GM19238 (cell line): Measurements from ENCODE around the gene OPN1MW.
"Not testable (repeated sequence)": the region's sequence is repeated elsewhere in the genome, so short reads cannot be mapped to it uniquely, and the experiment has no call there.

Source experiments
- DNase-seq: peaks from one replicate; pipeline ENCODE4 v3.0.0; 2011; ENCODE audit warnings: low spot score; ENCODE audit not compliant: insufficient read length

OPN1MW gene

DNA sequence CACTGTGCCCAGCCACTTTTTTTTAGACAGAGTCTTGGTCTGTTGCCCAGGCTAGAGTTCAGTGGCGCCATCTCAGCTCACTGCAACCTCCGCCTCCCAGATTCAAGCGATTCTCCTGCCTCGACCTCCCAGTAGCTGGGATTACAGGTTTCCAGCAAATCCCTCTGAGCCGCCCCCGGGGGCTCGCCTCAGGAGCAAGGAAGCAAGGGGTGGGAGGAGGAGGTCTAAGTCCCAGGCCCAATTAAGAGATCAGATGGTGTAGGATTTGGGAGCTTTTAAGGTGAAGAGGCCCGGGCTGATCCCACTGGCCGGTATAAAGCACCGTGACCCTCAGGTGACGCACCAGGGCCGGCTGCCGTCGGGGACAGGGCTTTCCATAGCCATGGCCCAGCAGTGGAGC is at the start of gene OPN1MW:
Gene OPN1MW (plus strand): TSS at position 301 of the 400 bp plus-strand sequence. CDS start 82 bp downstream, at position 383.
- not testable (repeated sequence) for DNase-seq

GRCh38 chrX:154135458-154136229 is 46.8 kb upstream of the OPN1MW start:
- DNase-seq, result no peak

DNA sequence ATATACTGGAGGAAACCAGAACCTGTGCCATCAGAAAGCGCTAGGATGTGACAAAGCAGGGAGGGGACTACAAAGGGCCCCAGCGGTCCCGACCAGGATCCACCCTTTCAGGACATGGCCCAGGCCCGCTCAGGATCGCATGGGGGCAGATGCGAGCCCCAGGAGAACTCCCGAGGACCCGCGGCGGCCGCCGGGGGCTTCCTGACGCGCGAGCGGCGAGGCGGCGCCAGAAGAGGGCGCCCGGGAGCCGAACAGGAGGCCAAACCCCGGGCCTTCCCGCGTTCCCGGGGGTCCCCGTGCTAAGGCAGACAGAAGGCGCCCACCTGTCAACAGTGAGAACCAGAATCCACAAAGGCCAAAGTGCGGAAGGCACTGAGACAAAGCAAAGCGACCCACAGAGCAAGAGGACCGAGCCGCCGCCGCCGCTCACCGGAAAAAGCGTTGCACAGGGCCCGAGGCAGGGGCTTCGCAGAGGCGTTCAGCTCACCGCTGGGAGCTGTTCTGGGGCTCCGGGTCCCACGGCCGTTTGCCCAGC is 45.7 kb upstream of the OPN1MW start:
- peak; percentile 48 for DNase-seq

- no peak for DNase-seq
Observed at GRCh38 chrX:154138857-154139256, 43.5 kb upstream of the OPN1MW start.

DNA sequence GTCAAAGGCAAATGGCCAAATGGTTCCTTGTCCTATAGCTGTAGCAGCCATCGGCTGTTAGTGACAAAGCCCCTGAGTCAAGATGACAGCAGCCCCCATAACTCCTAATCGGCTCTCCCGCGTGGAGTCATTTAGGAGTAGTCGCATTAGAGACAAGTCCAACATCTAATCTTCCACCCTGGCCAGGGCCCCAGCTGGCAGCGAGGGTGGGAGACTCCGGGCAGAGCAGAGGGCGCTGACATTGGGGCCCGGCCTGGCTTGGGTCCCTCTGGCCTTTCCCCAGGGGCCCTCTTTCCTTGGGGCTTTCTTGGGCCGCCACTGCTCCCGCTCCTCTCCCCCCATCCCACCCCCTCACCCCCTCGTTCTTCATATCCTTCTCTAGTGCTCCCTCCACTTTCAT is 42.2 kb upstream of the OPN1MW start:
- no peak for DNase-seq

GRCh38 chrX:154140742-154141141 is 41.7 kb upstream of the OPN1MW start:
- DNase-seq, result no peak

DNA sequence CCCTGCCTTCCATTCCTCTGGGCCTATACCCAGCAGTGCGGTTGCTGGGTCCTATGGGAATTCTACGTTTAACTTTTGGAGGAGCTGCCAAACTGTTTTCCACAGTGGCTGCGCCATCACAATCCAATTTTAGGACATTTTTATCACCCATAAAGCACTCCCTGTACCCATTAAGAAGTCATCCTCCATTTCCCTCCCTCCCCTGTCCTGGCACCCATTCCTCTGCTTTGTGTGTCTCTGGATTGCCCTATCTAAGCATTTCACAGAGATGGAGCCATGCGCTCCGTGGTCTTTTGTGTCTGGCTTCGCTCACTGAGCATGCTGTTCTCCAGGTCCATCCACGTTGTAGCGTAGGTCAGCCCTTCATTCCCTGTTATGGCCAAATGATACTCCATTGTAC is 40.0 kb upstream of the OPN1MW start:
- no peak for DNase-seq

GRCh38 chrX:154142950-154143745 is 39.2 kb upstream of the OPN1MW start:
- DNase-seq, result no peak

DNA sequence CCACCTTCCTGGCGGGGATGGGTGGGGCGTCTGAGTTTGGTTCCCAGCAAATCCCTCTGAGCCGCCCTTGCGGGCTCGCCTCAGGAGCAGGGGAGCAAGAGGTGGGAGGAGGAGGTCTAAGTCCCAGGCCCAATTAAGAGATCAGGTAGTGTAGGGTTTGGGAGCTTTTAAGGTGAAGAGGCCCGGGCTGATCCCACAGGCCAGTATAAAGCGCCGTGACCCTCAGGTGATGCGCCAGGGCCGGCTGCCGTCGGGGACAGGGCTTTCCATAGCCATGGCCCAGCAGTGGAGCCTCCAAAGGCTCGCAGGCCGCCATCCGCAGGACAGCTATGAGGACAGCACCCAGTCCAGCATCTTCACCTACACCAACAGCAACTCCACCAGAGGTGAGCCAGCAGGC is 38.4 kb upstream of the OPN1MW start, which contains the start of gene OPN1LW:
Gene OPN1LW (plus strand): TSS at position 234 of the 400 bp plus-strand sequence. CDS start 41 bp downstream, at position 275.
- not testable (repeated sequence) for DNase-seq

DNA sequence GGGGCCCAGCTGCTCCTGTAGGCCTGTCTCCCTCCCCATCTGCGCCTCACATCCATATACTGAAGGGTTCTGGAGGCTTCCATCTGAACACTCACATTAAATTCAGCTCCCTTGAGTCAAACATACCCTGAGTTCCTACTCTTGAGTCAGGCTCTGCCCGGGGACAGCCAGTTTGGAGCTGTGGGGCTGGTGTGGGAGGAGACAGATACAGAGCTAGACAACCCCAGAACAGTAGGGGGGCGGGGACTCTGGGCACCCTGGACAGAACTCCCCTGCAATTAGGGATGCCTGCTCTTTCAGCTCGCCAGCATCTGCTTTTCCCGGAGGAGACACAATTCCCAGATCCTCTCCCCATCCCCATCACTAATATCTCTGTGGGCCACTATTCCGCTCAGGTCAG is 31.4 kb upstream of the OPN1MW start:
- not testable (repeated sequence) for DNase-seq

DNA sequence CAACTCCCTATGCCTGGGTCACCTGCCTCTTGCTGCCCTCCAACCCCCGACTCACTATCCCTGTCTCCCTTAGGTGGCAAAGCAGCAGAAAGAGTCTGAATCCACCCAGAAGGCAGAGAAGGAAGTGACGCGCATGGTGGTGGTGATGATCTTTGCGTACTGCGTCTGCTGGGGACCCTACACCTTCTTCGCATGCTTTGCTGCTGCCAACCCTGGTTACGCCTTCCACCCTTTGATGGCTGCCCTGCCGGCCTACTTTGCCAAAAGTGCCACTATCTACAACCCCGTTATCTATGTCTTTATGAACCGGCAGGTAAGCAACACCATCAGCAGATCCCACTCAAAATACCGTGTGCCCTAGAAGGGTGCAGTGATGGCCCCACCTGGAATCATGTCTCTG is 26.2 kb upstream of the OPN1MW start:
- DNase-seq, result not testable (repeated sequence)

DNA sequence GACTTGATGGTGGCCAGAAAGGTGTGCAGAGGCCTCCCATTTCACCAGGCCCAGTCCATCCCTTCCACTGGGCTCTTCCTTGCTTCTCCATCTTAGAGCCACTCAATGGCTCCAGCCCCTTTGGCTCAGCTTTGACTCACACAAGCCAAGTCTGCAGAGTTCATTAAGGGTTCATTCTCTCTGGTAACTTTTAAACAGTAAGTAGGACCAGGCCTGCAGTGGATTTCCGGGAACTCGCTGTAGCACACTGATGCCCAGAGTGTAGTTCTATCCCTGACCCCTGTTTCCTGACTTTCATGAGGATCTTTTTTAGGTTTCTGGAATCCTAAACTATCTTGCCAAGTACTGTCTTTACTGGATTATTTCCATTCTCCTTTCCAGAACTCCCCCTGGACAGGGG is 25.2 kb upstream of the OPN1MW start:
- DNase-seq, result not testable (repeated sequence)

DNA sequence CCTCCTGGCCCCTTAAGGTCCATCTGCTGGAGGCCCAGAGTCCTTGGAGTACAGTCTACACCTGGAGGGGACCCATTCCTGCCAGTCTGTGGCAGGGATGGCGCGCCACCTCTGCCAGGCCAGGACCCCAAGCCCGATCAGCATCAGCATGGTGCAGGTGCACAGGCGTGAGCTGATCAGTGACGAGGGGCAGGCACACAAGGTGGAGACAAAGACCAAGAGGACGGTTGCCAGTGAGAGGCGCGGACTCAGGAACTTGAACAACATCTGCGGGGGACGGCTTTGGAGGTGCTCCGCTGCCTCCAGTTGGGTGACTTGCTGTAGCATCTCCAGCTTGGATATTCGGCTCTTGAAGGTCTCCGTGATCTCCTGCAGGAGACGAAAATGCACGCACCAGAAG is 23.1 kb upstream of the OPN1MW start:
- DNase-seq, result not testable (repeated sequence)

GRCh38 chrX:154164902-154165301 is 17.5 kb upstream of the OPN1MW start:
- DNase-seq, result not testable (repeated sequence)

DNA sequence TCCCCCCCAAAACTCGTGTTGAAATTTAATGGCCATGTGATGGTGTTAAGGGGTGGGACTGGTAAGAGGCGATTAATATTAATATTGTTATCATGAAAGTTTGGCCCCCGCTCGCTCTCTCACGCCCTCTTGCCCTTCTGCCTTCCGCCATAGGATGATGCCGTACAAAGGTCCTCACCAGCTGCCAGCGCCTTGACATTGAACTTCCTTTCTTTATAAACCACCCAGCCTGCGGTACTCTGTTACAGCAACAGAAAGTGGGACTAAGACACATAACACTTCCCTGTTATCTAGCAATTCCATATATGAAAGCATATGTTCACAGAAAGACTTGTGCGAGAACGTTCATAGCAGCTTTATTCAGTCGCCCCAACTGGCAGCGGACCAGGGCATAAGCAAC is 14.0 kb upstream of the OPN1MW start:
- DNase-seq, result not testable (repeated sequence)

- DNase-seq, result not testable (repeated sequence)
Observed at GRCh38 chrX:154172535-154172943, 9.9 kb upstream of the OPN1MW start.

GRCh38 chrX:154174356-154174755 is 8.0 kb upstream of the OPN1MW start:
- not testable (repeated sequence) for DNase-seq

GRCh38 chrX:154183794-154184193 is 1.4 kb downstream of the OPN1MW start:
- not testable (repeated sequence) for DNase-seq

DNA sequence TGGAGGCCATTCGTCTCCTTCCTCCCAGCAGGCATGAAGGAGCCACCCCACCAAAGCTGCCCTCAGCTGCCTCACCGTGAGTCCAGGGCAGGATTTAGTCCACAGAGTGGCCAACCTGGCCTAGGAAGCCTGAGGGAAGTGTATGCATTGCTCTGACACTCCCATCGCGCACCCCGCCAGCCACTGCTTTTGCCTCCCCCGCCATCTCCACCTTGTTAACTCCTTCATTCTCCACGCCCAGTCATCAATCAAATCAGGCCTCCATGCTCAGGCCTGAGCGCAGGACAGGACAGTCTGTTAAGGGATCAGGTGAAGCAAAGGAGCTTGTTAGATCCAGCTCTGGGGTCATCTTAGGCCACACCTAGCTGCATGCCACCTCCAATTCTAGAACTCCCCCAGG is 10.4 kb downstream of the OPN1MW start:
- DNase-seq, result not testable (repeated sequence)

DNA sequence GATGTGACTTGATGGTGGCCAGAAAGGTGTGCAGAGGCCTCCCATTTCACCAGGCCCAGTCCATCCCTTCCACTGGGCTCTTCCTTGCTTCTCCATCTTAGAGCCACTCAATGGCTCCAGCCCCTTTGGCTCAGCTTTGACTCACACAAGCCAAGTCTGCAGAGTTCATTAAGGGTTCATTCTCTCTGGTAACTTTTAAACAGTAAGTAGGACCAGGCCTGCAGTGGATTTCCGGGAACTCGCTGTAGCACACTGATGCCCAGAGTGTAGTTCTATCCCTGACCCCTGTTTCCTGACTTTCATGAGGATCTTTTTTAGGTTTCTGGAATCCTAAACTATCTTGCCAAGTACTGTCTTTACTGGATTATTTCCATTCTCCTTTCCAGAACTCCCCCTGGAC is 11.9 kb downstream of the OPN1MW start:
- not testable (repeated sequence) for DNase-seq

- not testable (repeated sequence) for DNase-seq
Observed at GRCh38 chrX:154196466-154196865, 14.1 kb downstream of the OPN1MW start.
